HEK293T (cell line): Measurements from ENCODE around the gene CRYM.
"Not testable (repeated sequence)": the region's sequence is repeated elsewhere in the genome, so short reads cannot be mapped to it uniquely, and the experiment has no call there.

Experiments
- CTCF ChIA-PET: fragments of 350-600 bp; formaldehyde crosslinking; extraction: SDS; loops from one replicate; lab custom pipeline; 2021; ENCODE audit warnings: antibody characterized with exemption, inconsistent platforms; lab: Yijun Ruan, JAX
- POLR2A ChIA-PET: fragments of 350-600 bp; formaldehyde crosslinking; extraction: SDS; loops from one replicate; lab custom pipeline; 2020; ENCODE audit warnings: antibody characterized with exemption, inconsistent platforms; lab: Yijun Ruan, JAX
- DNase-seq: peaks from one replicate; pipeline ENCODE4 v3.0.0; 2012; ENCODE audit warnings: mixed read lengths; ENCODE audit errors: extremely low spot score
- ARNT ChIP-seq: fragments of 450-650 bp; IDR thresholded peaks from 2 replicates; pipeline ENCODE4 v1.6.1; 2017; ENCODE audit warnings: mild to moderate bottlenecking
- BHLHE40 ChIP-seq: fragments of 450-650 bp; IDR thresholded peaks from 2 replicates; pipeline ENCODE4 v1.6.1; 2016; ENCODE audit warnings: mild to moderate bottlenecking, moderate library complexity, borderline replicate concordance
- CTBP1 ChIP-seq: fragments of 450-650 bp; IDR thresholded peaks from 2 replicates; pipeline ENCODE4 v1.6.1; 2016; ENCODE audit warnings: borderline replicate concordance
- ELF4 ChIP-seq: fragments of 450-650 bp; IDR thresholded peaks from 2 replicates; pipeline ENCODE4 v1.6.1; 2017; ENCODE audit warnings: antibody characterized with exemption
- FOXA1 ChIP-seq: fragments of 450-650 bp; IDR thresholded peaks from 2 replicates; pipeline ENCODE4 v1.6.1; 2016; ENCODE audit warnings: mild to moderate bottlenecking
- FOXK2 ChIP-seq: fragments of 450-650 bp; IDR thresholded peaks from 2 replicates; pipeline ENCODE4 v1.6.1; 2016; ENCODE audit warnings: mild to moderate bottlenecking
- FOXM1 ChIP-seq: fragments of 450-650 bp; IDR thresholded peaks from 2 replicates; pipeline ENCODE4 v1.6.1; 2017; ENCODE audit warnings: mild to moderate bottlenecking, borderline replicate concordance
- HDGF ChIP-seq: fragments of 450-650 bp; IDR thresholded peaks from 2 replicates; pipeline ENCODE4 v1.6.1; 2017; ENCODE audit warnings: antibody characterized with exemption, borderline replicate concordance
- L3MBTL2 ChIP-seq: fragments of 450-650 bp; conservative IDR thresholded peaks from 2 replicates; pipeline ENCODE4 v1.6.1; 2016; ENCODE audit warnings: mild to moderate bottlenecking
- LEF1 ChIP-seq: fragments of 450-650 bp; IDR thresholded peaks from 2 replicates; pipeline ENCODE4 v1.6.1; 2017; ENCODE audit warnings: mild to moderate bottlenecking, borderline replicate concordance
- NFRKB ChIP-seq: fragments of 450-650 bp; IDR thresholded peaks from 2 replicates; pipeline ENCODE4 v1.6.1; 2016; ENCODE audit warnings: mild to moderate bottlenecking, moderate library complexity
- SP1 ChIP-seq: fragments of 450-650 bp; IDR thresholded peaks from 2 replicates; pipeline ENCODE4 v1.6.1; 2017
- SUZ12 ChIP-seq: fragments of 450-650 bp; IDR thresholded peaks from 2 replicates; pipeline ENCODE4 v1.6.1; 2016; ENCODE audit warnings: mild to moderate bottlenecking
- TARDBP ChIP-seq: fragments of 450-650 bp; IDR thresholded peaks from 2 replicates; pipeline ENCODE4 v1.6.1; 2016
- ZNF384 ChIP-seq: fragments of 450-650 bp; IDR thresholded peaks from 2 replicates; pipeline ENCODE4 v1.6.1; 2016
- TF ChIP-seq, protein P1 (sequence below): fragments of 450-650 bp; IDR thresholded peaks from 2 replicates; pipeline ENCODE4 v1.6.1; 2016

CRYM gene

DNA sequence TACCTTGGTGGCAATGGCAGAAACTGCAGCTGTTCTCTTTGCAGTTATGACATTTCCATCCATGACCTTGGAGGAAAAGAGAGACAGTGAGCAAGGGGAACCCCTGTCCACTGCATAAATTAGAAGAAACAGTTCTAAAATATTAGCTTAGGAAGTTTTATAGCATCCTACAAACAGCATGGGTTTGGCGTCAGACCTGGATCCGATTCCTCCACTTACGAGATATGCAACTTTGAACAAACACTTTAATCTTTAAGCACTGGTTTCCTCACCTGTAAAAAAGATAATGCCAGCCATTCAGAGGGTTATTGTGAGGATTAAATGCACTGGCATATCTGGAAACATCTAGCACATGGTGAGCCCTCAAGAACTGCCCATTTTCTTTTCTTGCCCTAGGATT, 2.6 kb downstream of the CRYM start:
- POLR2A ChIA-PET, result no interaction called here
- no peak for DNase-seq
- CTCF ChIA-PET, result interaction anchor here (0.6 kb wide), 1 partner anchor 87 kb away, joined by 3 read pairs; no protein-coding TSS in a partner anchor
- no peak for TF ChIP-seq CTBP1
- TF ChIP-seq SP1, result no peak
- no peak for TF ChIP-seq TARDBP
- TF ChIP-seq, protein P1, sequence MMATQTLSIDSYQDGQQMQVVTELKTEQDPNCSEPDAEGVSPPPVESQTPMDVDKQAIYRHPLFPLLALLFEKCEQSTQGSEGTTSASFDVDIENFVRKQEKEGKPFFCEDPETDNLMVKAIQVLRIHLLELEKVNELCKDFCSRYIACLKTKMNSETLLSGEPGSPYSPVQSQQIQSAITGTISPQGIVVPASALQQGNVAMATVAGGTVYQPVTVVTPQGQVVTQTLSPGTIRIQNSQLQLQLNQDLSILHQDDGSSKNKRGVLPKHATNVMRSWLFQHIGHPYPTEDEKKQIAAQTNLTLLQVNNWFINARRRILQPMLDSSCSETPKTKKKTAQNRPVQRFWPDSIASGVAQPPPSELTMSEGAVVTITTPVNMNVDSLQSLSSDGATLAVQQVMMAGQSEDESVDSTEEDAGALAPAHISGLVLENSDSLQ, result no peak
- no peak for TF ChIP-seq FOXK2
- TF ChIP-seq ARNT, result no peak
- TF ChIP-seq FOXA1, result no peak
- no peak for TF ChIP-seq BHLHE40
- TF ChIP-seq SUZ12, result no peak
- TF ChIP-seq NFRKB, result no peak

DNA sequence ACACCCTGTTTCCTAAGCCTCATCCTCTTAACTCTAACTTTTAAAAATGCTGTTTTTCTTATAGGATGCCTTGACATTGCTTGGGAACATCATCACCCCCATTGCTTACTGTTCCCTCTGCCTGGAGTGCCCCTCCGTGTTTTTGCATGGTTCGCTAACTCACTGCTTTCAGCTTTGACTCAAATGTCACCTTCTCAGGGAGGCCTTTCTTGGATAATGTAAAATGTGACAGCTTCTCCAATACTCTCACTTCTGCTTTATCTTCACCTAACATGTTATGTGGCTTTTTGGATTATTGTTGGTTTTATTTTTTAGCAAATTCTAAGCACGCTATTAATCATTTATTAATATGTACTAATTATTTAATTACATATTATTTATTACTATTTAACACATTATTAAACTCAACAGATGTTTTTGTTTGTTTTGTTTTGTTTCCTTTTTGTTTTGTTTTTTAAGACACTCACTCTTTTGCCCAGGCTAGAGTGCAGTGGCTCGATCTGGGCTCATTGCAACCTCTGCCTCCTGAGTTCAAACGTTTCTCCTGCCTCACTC, 3.8 kb downstream of the CRYM start:
- POLR2A ChIA-PET, result interaction anchor here (1.0 kb wide), 1 partner anchor 10 kb away, joined by 3 read pairs; no protein-coding TSS in a partner anchor
- TF ChIP-seq ARNT, result no peak
- TF ChIP-seq ZNF384, result no peak
- no peak for TF ChIP-seq SUZ12
- no peak for TF ChIP-seq FOXK2
- TF ChIP-seq FOXM1, result no peak
- no peak for TF ChIP-seq HDGF
- no peak for TF ChIP-seq LEF1
- TF ChIP-seq NFRKB, result no peak
- TF ChIP-seq, protein P1, result no peak
- TF ChIP-seq BHLHE40, result no peak
- TF ChIP-seq FOXA1, result no peak
- no peak for TF ChIP-seq ELF4
- no peak for TF ChIP-seq TARDBP
- no peak for TF ChIP-seq L3MBTL2
- no peak for TF ChIP-seq CTBP1
- CTCF ChIA-PET, result interaction anchor here (1.0 kb wide), 1 partner anchor 79 kb away, joined by 3 read pairs; no protein-coding TSS in a partner anchor
- no peak for DNase-seq

DNA sequence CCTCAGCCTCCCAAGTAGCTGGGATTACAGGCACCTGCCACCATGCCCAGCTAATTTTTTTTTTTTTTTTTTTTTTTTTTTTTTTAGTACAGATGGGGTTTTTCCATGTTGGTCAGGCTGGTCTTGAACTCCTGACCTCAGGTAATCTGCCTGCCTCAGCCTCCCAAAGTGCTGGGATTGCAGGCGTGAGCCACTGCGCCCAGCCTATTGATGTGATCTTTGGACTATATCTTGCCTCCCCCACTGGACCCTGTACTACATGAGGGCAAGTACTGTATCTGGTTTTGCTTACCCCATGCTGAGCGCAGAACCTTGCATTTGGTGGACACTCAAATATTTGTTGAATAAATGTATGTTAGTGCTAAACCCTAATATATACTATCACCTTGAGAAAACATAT, 5.3 kb downstream of the CRYM start:
- not testable (repeated sequence) for DNase-seq
- ChIA-PET POLR2A (interaction anchor here (1.0 kb wide), 1 partner anchor 11 kb away, joined by 3 read pairs; no protein-coding TSS in a partner anchor), CTCF (interaction anchor here (1.0 kb wide), 1 partner anchor 11 kb away, joined by 3 read pairs; no protein-coding TSS in a partner anchor)

DNA sequence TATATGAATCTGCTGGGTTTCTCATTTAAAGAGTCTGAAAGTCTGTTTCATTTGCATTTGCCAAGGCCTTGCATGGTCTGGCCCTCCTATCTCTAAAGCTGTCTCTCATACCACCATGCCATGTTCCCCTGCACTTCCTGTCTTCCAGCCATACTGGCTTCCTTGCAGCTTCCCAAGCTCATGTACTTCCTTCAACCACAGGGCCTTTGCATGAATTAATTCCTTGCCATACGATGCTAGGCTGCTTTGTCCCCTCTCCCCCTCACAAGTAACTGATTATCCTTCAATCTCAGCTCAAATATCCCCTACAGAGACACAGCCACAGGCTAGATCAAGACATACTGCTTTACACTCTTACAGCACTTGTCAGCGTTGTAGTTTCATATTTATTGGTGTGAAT, 5.8 kb downstream of the CRYM start:
- TF ChIP-seq SUZ12, result no peak
- TF ChIP-seq FOXK2, result no peak
- no peak for TF ChIP-seq TARDBP

DNA sequence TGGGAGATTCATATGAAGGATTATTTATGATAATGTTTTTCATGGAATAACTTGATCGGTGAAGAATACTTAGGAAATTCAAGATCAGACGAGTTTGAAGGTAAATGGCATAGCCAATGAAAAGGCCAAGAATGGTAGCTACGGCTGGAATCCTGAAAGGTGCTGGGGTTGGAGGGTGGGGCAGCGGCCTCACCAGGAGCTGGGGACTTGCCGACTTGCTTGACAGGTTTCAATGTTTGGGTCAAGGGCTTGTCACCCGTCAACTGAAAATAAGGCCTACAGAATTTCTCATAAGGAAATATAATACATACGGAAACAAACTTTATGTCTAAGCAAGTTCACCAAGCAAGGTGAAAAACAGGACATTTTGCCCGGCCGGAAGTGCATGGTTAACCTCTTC, 9.9 kb downstream of the CRYM start:
- POLR2A ChIA-PET, result no interaction called here
- DNase-seq, result no peak
- CTCF ChIA-PET, result no interaction called here

More for the DNA sequence above, 5.8 kb downstream of the CRYM start:
- ChIA-PET CTCF (interaction anchor here (1.0 kb wide), 1 partner anchor 10 kb away, joined by 3 read pairs; no protein-coding TSS in a partner anchor), POLR2A (no interaction called here)
- DNase-seq, result no peak

DNA sequence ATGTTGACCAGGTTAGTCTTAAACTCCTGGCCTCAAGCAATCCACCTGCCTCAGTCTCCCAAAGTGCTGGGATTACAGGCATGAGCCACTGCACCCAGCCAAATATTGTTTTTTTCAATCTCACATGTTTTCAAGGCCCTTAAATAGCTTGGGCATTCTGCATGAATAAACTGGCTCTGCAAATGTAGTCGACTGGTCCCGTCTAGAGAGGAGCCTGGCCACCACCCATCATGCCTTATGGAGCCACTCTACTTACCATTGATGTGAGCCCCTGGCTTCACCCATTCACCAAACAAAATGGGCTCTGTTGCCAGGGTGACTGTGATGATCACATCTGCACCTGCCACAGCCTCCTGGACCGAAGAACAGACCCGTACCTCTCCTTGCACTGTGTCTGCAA, 10.8 kb downstream of the CRYM start:
- DNase-seq, result no peak
- POLR2A ChIA-PET, result no interaction called here
- no peak for TF ChIP-seq HDGF
- CTCF ChIA-PET, result no interaction called here

More for the DNA sequence above, 9.9 kb downstream of the CRYM start:
- TF ChIP-seq CTBP1, result no peak
- no peak for TF ChIP-seq SP1
- TF ChIP-seq FOXA1, result no peak
- TF ChIP-seq ELF4, result no peak
- no peak for TF ChIP-seq LEF1
- TF ChIP-seq ZNF384, result no peak

DNA sequence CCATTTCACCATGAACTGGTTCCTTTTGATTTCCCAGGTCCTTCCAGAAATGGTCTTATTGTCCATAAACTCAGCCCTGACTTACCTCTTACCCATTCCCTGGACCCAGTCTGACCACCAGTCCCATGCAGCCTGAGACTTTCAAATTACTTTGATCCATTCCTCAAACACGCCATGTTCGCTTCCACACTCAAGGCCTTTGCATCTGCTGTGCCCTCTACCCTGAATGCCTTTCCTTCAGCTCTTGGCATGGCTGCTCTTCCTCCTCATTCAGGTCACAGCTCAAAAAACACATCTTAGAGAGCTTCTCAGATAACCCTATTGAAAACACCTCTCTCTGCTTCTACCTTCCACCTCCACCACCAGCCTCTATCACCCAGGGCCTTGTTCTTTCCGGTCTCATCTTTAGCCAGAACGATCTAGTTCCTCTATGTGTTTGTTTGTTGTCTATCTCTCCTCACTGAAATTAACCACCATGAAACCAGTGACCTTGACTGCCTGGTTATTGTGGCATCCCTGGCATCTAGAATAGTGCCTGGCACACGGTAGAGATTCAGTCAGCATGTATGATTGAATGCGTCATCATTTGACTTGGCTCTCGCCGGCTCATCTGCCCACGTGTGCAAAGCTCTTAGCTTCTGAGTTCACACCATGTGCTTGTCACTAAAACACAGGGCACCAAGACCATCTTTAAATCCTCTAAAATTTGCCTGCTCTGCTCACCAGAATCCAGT, 12.8 kb downstream of the CRYM start:
- DNase-seq, result no peak
- POLR2A ChIA-PET, result no interaction called here
- CTCF ChIA-PET, result no interaction called here
- no peak for TF ChIP-seq CTBP1
- no peak for TF ChIP-seq BHLHE40
- no peak for TF ChIP-seq ARNT
- no peak for TF ChIP-seq FOXM1
- TF ChIP-seq SP1, result no peak
- TF ChIP-seq NFRKB, result no peak
- TF ChIP-seq HDGF, result no peak
- no peak for TF ChIP-seq FOXA1
- no peak for TF ChIP-seq TARDBP

DNA sequence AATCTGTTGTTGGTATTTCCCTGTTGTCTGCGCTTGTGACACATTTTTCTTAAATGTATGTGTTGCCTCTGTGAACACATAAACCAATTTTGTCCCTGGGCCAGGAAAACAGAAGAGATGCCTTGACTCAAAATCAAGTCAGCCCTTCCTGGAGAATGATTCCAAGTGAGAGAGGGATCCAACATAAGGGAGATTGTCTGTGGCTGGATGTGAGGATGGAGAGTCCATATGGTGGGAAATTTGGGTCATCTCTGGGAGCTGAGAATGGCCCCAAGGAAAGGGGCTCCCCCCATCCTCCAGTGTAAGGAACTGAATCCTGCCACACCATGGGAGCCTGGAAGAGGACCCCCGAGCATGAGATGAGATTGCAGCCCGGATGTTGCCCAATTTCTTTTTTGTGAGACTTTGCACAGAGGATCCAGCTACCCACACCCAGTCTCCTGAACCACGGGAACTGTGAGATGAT, 13.5 kb downstream of the CRYM start:
- ChIA-PET POLR2A (no interaction called here), CTCF (no interaction called here)
- no peak for TF ChIP-seq TARDBP
- no peak for TF ChIP-seq LEF1
- no peak for TF ChIP-seq ELF4
- no peak for TF ChIP-seq FOXA1
- no peak for TF ChIP-seq NFRKB
- no peak for TF ChIP-seq SUZ12
- TF ChIP-seq CTBP1, result no peak
- TF ChIP-seq BHLHE40, result no peak
- no peak for TF ChIP-seq SP1
- no peak for TF ChIP-seq FOXM1
- no peak for TF ChIP-seq L3MBTL2
- TF ChIP-seq, protein P1, result no peak
- no peak for TF ChIP-seq HDGF
- no peak for TF ChIP-seq FOXK2
- no peak for TF ChIP-seq ZNF384
- no peak for TF ChIP-seq ARNT
- DNase-seq, result no peak
